HCT116 (cell line): ENCODE results near the gene STK17A. TPM values are rescaled to one million over a fixed set of nuclear protein-coding genes. Genes with fewer than 3 reads are reported as not detected.

ENCODE experiments used
- ATAC-seq: fragments of 200-7000 bp; cut with Tn5 transposase; 2 replicates; pipeline ENCODE4 v1.9.1; 2020; ENCODE audit warnings: mild to moderate bottlenecking, moderate library complexity
- BruUV-seq: library from RNA; stranded (reverse); fragments of 400-500 nt; replicated peaks from 2 replicates; lab custom pipeline; 2021; lab: Mats Ljungman, UMichigan
- CTCF ChIA-PET: fragments of 300-600 bp; sonication (Branson Sonifier 250); formaldehyde crosslinking; loops from one replicate; lab custom pipeline; 2021; ENCODE audit warnings: antibody characterized with exemption; lab: Charles Lee
- POLR2A ChIA-PET: fragments of 300-600, 350-600 bp; sonication (Branson Sonifier 250); formaldehyde crosslinking; loops from one replicate; lab custom pipeline; 2021; ENCODE audit warnings: antibody characterized with exemption; lab: Charles Lee
- RAD21 ChIA-PET, 2 experiments: fragments of 300-600 bp; sonication (Branson Sonifier 250); formaldehyde crosslinking; loops; one replicate each; lab custom pipeline; 2023; ENCODE audit warnings: low total read pairs in 2 of 2; ENCODE audit not compliant: uncharacterized antibody in 2 of 2, unreplicated experiment in 2 of 2, low non-redundant PET in 1 of 2; lab: Charles Lee
- DNase-seq: peaks from one replicate; pipeline ENCODE4 v3.0.0-alpha.2; 2010; ENCODE audit warnings: low read depth, low spot score
- H2AFZ ChIP-seq: fragments of 200-600 bp; shearing (Covaris generic), sonication (generic); 2 replicates; pipeline ENCODE4 v1.6.1; 2017; ENCODE audit warnings: low read depth, mixed run types, mixed read lengths, antibody characterized with exemption, low read length; ENCODE audit not compliant: poor library complexity, severe bottlenecking
- H3K27ac ChIP-seq: 2 replicates; pipeline ENCODE4 v1.5.1; 2012; ENCODE audit warnings: low read depth, low read length
- H3K27me3 ChIP-seq: fragments of 200-600 bp; sonication (generic); 2 replicates; pipeline ENCODE4 v1.6.1; 2016; ENCODE audit warnings: mixed run types, low read length, mixed read lengths; ENCODE audit not compliant: insufficient read depth
- H3K36me3 ChIP-seq, 2 experiments: fragments of 200-500 bp in 1 of 2; fragments of 200-600 bp in 1 of 2; sonication (Bioruptor generic) in 1 of 2; sonication (generic) in 1 of 2; 2 replicates each; pipeline versions ENCODE4 v1.5.1 to v1.6.1; 2014 to 2016; ENCODE audit warnings: low read length in 2 of 2, inconsistent platforms in 1 of 2, mixed read lengths in 1 of 2, mixed run types in 1 of 2; ENCODE audit not compliant: insufficient read depth in 2 of 2, control insufficient read depth in 1 of 2
- H3K4me1 ChIP-seq, 2 experiments: fragments of 200-600 bp in 1 of 2; sonication (generic) in 1 of 2; 2 replicates each; pipeline versions ENCODE4 v1.5.1 to v1.6.1; 2012 to 2017; ENCODE audit warnings: low read length in 2 of 2, inconsistent platforms in 1 of 2, mild to moderate bottlenecking in 1 of 2, mixed read lengths in 1 of 2, mixed run types in 1 of 2, moderate library complexity in 1 of 2; ENCODE audit not compliant: insufficient read depth in 2 of 2, control insufficient read depth in 1 of 2
- H3K4me2 ChIP-seq: fragments of 200-600 bp; sonication (generic); 2 replicates; pipeline ENCODE4 v1.6.1; 2017; ENCODE audit warnings: mixed run types, low read length, mixed read lengths
- H3K4me3 ChIP-seq, 2 experiments: fragments of 200-600 bp in 1 of 2; sonication (generic) in 1 of 2; replicated peaks in 1 of 2; 2 replicates each; pipeline ENCODE4 v1.5.1; 2011 to 2016; ENCODE audit warnings: low read length in 2 of 2, control low read depth in 1 of 2, low read depth in 1 of 2, mild to moderate bottlenecking in 1 of 2, mixed read lengths in 1 of 2, mixed run types in 1 of 2
- H3K79me2 ChIP-seq: fragments of 200-600 bp; sonication (generic); 2 replicates; pipeline ENCODE4 v1.6.1; 2017; ENCODE audit warnings: mild to moderate bottlenecking, mixed run types, low read length, moderate library complexity, mixed read lengths; ENCODE audit not compliant: insufficient read depth
- H3K9ac ChIP-seq: fragments of 200-600 bp; sonication (generic); 2 replicates; pipeline ENCODE4 v1.6.1; 2016; ENCODE audit warnings: low read length, mixed read lengths
- H3K9me2 ChIP-seq: fragments of 200-600 bp; sonication (generic), shearing (Covaris generic); 2 replicates; pipeline ENCODE4 v1.6.1; 2017; ENCODE audit warnings: mixed run types, mild to moderate bottlenecking, moderate library complexity; ENCODE audit not compliant: insufficient read depth
- H3K9me3 ChIP-seq, 2 experiments: fragments of 200-500 bp in 1 of 2; fragments of 200-600 bp in 1 of 2; sonication (Bioruptor generic) in 1 of 2; sonication (generic) in 1 of 2; 2 replicates each; pipeline ENCODE4 v1.6.1; 2014 to 2017; ENCODE audit warnings: low read length in 2 of 2, mixed read lengths in 2 of 2, inconsistent platforms in 1 of 2, low read depth in 1 of 2, mild to moderate bottlenecking in 1 of 2, mixed run types in 1 of 2, moderate library complexity in 1 of 2; ENCODE audit not compliant: control insufficient read depth in 1 of 2, insufficient read depth in 1 of 2
- H4K20me1 ChIP-seq: fragments of 200-600 bp; sonication (generic), shearing (Covaris generic); 2 replicates; pipeline ENCODE4 v1.6.1; 2017; ENCODE audit warnings: mixed run types, mild to moderate bottlenecking, moderate library complexity; ENCODE audit not compliant: insufficient read depth
- ATF3 ChIP-seq: IDR thresholded peaks from 2 replicates; pipeline ENCODE4 v1.6.1; 2012
- EGR1 ChIP-seq: IDR thresholded peaks from 2 replicates; pipeline ENCODE4 v1.6.1; 2012; ENCODE audit warnings: low read depth
- ELF1 ChIP-seq: IDR thresholded peaks from 2 replicates; pipeline ENCODE4 v1.6.1; 2012; ENCODE audit warnings: low read depth, borderline replicate concordance
- EZH2 ChIP-seq: fragments of 200-600 bp; sonication (generic); IDR thresholded peaks from 2 replicates; pipeline ENCODE4 v1.6.1; 2017; ENCODE audit warnings: antibody characterized with exemption, mixed run types
- FOSL1 ChIP-seq: IDR thresholded peaks from 2 replicates; pipeline ENCODE4 v1.6.1; 2012; ENCODE audit warnings: low read depth
- MAX ChIP-seq: IDR thresholded peaks from 2 replicates; pipeline ENCODE4 v1.6.1; 2012
- POLR2AphosphoS5 ChIP-seq: IDR thresholded peaks from 2 replicates; pipeline ENCODE4 v1.6.1; 2011; ENCODE audit warnings: mild to moderate bottlenecking, low read depth, low read length, moderate library complexity
- REST ChIP-seq: IDR thresholded peaks from 2 replicates; pipeline ENCODE4 v1.6.1; 2012; ENCODE audit warnings: low read depth
- SIN3A ChIP-seq: IDR thresholded peaks from 2 replicates; pipeline ENCODE4 v1.6.1; 2012; ENCODE audit warnings: low read depth
- SP1 ChIP-seq: IDR thresholded peaks from 2 replicates; pipeline ENCODE4 v1.6.1; 2012; ENCODE audit warnings: low read depth
- SRF ChIP-seq: IDR thresholded peaks from 2 replicates; pipeline ENCODE4 v1.6.1; 2012; ENCODE audit warnings: low read depth
- YY1 ChIP-seq: IDR thresholded peaks from 2 replicates; pipeline ENCODE4 v1.6.1; 2011; ENCODE audit warnings: low read length, low read depth, moderate library complexity, mild to moderate bottlenecking; ENCODE audit not compliant: insufficient replicate concordance; ENCODE audit errors: extremely low read depth
- ZNF274 ChIP-seq: fragments of 200-500 bp; sonication (Bioruptor generic); IDR thresholded peaks from 2 replicates; pipeline ENCODE4 v1.6.1; 2014; ENCODE audit warnings: mild to moderate bottlenecking, low read depth, low read length, inconsistent platforms
- intact Hi-C: fragments of 100-400 bp; cut with micrococcal nuclease; formaldehyde crosslinking; loops from 2 replicates; pipeline ENCODE4 v1.10.0; 2022
- total RNA-seq: library from RNA; stranded (reverse); gene quantifications from one replicate; pipeline ENCODE4 v1.2.1, GENCODE V29; 2021; ENCODE audit not compliant: unreplicated experiment

Gene STK17A
- total RNA-seq, 1 experiment from 2014 or later: 14.8 TPM

GRCh38 chr7:43588477-43589132 is 5.7 kb downstream of the STK17A start:
- Histone ChIP-seq H3K79me2 (peaks cover 93% of the 10 kb centered on the region), H3K9ac (no peak overlapping the region), H3K36me3 (no peaks in the 10 kb centered on the region), H3K27ac (no peak overlapping the region), H2AFZ (no peak overlapping the region), H4K20me1 (peaks cover 5% of the 10 kb centered on the region; the same call in 1 of the 2 replicates), H3K9me2 (no peaks in the 10 kb centered on the region), H3K4me1 (peaks cover 8 to 39% of the 10 kb centered on the region in 2 experiments; a peak in 3 of 4 replicates), H3K27me3 (no peaks in the 10 kb centered on the region), H3K4me3 (no peak overlapping the region), H3K4me2 (no peak overlapping the region), H3K9me3 (no peaks in the 10 kb centered on the region)
- POLR2A ChIA-PET: no interaction called here
- no peak for TF ChIP-seq EZH2
- no peak for TF ChIP-seq SRF
- TF ChIP-seq REST: no peak
- no peak for TF ChIP-seq SIN3A
- TF ChIP-seq ZNF274: no peak
- RAD21 ChIA-PET: no interaction called here
- intact Hi-C loops: no loop called here
- BruUV-seq: no TSS peak
- ATAC-seq (no peak), DNase-seq (no peak)
- CTCF ChIA-PET: no interaction called here

- Histone ChIP-seq H3K4me2 (no peak overlapping the region), H3K9ac (no peak overlapping the region), H4K20me1 (peaks cover 5% of the 10 kb centered on the region; the same call in 1 of the 2 replicates), H3K79me2 (peaks cover 93% of the 10 kb centered on the region), H3K9me3 (no peaks in the 10 kb centered on the region), H3K9me2 (no peaks in the 10 kb centered on the region), H3K4me3 (no peak overlapping the region), H3K4me1 (peaks cover 8 to 37% of the 10 kb centered on the region in 2 experiments; a peak in 3 of 4 replicates), H3K27ac (no peak overlapping the region), H3K27me3 (no peaks in the 10 kb centered on the region), H2AFZ (no peak overlapping the region), H3K36me3 (no peaks in the 10 kb centered on the region)
- intact Hi-C loops: no loop called here
- ATAC-seq (no peak), DNase-seq (no peak)
- BruUV-seq: no TSS peak
- POLR2A ChIA-PET: no interaction called here
- RAD21 ChIA-PET: no interaction called here
- CTCF ChIA-PET: no interaction called here
- TF ChIP-seq ELF1 (no peak), FOSL1 (no peak), ATF3 (no peak), POLR2AphosphoS5 (no peak), MAX (no peak), YY1 (no peak), REST (no peak), SRF (no peak), EGR1 (no peak), SP1 (no peak)
These were observed 6.2 kb downstream of the STK17A start for GRCh38 chr7:43589133-43589478.
